Measurements from ENCODE around the gene DSG2. TPM values are rescaled to one million over a fixed set of nuclear protein-coding genes. Genes with fewer than 3 reads are reported as not detected.
"Not testable (repeated sequence)": the region's sequence is repeated elsewhere in the genome, so short reads cannot be mapped to it uniquely, and the experiment has no call there.

Gene DSG2
- 3.8 TPM for polyA plus RNA-seq (ENCODE audit: insufficient read length)

- DNase-seq: peak; percentile 51
Observed at GRCh38 chr18:31497836-31498573, at the start of gene DSG2. Gene DSG2, plus strand, starts transcription at chr18:31498177. Its CDS starts 75 bp downstream, at chr18:31498252.

DNA sequence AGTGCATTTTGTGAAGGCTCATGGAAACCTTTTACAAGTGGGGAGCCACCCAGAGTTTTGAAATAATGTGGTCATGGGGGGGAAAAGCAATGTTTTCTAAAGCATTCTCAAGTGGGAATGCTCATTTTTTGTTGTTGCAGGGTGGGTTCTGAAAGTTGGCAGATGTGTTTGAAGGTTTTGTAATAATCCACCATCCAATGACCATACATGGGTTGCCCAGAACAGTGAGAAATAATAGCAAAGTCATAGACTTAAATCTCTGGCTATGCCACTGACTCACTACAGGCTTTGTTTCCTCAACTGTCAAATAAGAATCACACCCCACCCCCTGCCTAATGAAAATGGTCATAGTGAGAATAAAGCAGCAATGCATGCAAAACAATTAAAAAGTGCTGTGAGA is 47.6 kb upstream of the DSG2 start:
- DNase-seq: no peak

GRCh38 chr18:31451625-31452024 is 46.4 kb upstream of the DSG2 start:
- no peak for DNase-seq

GRCh38 chr18:31454066-31454708 is 43.8 kb upstream of the DSG2 start:
- DNase-seq: no peak

DNA sequence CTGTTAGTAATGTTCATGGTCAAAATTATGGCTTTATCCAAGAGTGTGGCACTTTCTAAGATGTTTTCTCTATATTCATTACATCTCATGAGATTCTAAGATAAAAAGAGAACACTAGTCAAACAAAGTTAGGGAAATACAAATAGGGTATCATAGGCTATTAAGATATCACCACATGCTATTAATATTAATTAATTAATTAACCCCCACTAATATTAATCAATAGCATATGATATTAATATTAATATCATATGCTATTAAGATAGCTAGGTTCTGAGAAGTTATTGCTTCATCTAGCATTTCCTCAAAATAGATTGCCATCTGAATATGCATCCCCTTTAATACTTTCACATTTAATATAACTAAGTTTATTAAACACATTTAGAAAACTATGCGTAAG is 28.3 kb upstream of the DSG2 start:
- DNase-seq: no peak

DNA sequence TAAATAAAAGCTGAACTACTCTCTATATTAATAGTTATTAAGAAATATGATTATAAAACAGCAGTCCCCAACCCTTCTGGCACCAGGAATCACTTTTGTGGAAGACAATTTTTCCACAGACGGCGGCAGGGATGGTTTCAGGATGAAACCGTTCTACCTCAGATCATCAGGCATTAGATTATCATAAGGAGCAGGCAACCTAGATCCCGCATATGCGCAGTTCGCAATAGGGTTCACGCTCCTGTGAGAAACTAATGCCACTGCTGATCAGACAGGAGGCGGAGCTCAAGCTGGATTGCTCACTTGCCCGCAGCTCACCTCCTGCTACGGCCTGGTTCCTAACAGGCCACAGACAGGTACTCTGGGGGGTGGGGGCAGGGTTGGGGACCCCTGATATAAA is 19.3 kb upstream of the DSG2 start:
- DNase-seq: no peak

DNA sequence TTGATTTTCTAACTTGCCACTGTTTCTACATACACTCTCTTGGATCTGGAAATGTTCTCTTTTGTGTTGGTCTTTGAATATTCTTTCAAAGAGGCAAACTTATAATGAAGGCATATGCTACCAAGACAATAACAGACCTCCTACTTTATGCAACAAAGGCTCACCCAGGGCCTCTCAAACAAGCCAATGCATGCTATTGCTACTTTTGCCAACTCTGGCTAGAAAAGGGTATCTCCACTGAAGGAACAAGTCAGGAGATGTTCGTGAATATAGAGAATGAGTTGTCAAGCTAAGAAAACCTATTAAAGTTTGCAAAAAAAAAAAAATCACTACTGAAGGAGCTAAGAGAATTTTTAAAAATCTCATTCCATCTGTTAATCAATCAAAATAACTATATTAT is 15.9 kb upstream of the DSG2 start:
- DNase-seq: no peak

DNA sequence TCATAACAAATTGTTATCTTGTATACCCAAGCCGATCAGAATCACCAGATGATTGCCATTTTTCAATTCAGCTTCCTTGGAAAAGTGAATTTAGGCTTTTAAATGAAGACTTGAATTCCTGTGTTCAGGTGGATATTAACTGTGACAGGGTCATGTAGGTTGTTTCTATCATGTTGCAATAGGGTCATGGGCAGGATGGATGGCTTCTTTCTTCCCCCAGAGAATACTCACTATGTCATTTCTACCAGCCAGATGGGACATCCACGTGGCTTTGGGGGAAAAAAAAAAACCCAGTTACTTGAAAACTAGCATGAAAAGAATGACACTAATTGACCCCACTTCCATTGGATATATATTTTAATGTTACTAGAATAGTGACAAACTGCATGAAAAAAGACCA is 14.6 kb upstream of the DSG2 start:
- no peak for DNase-seq

- DNase-seq: no peak
Observed at GRCh38 chr18:31484461-31484860, 13.5 kb upstream of the DSG2 start.

GRCh38 chr18:31486165-31486564 is 11.8 kb upstream of the DSG2 start:
- DNase-seq: no peak

- DNase-seq: no peak
Observed at GRCh38 chr18:31487246-31488015, 10.5 kb upstream of the DSG2 start.

DNA sequence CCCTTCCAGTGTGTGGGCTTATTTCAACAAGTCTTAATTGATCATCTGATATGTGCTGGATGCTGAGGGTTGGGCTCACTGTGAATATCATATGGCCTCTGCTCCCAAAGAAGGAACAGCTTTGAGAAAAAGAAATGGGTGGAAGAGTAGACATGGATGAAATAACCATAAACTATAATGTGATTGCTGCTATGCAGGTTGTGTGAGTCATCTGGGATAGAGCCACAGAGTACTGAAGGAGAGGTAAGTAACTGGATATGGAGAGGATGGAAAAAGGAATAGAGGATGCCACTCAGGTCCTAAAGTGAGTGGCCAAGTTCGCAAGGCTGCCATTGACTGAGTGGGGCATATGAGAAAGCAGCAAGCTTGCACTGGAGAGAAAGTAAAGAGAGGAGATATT is 8.7 kb upstream of the DSG2 start:
- DNase-seq: no peak

- no peak for DNase-seq
Observed at GRCh38 chr18:31490387-31490786, 7.6 kb upstream of the DSG2 start.

- no peak for DNase-seq
Observed at GRCh38 chr18:31490833-31491232, 7.1 kb upstream of the DSG2 start.

DNA sequence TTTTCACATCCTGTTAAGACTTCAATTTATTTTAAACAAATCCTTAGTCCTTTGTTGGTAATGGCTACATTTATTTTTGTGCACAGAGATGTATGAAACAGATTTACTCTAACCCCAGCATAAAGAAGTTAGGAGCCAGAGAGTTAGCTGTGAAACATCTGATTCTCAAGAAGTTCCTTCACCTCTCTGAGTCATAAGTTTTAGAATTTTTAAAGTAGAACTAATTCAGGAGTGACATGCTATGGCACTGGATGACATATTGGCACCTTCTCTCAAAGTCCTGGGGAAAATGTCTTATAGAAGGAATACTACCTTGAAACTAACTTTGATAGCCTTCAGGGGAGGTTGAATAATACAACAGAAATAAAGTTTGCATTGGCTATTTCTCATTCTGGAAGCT is 6.4 kb upstream of the DSG2 start:
- no peak for DNase-seq

GRCh38 chr18:31492671-31493070 is 5.3 kb upstream of the DSG2 start:
- no peak for DNase-seq

DNA sequence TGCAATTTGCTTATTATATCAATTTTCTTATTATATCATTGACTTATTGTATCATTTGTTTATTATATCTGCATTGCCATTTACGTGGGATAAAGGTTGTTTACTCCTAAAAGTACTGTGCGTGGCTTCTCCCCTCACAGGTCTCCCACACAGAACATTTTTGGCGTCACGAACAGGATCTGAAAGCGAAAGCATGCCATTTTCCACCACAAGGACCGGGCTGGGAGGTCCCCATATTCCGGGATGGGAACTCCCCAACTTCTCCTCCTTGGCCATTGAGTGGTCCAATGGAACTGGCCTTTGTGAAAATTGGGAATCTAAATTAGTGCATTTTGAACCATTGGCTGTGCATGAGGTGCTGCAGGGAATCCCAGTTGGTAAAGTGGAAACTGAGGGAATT is 4.8 kb upstream of the DSG2 start:
- DNase-seq: no peak

DNA sequence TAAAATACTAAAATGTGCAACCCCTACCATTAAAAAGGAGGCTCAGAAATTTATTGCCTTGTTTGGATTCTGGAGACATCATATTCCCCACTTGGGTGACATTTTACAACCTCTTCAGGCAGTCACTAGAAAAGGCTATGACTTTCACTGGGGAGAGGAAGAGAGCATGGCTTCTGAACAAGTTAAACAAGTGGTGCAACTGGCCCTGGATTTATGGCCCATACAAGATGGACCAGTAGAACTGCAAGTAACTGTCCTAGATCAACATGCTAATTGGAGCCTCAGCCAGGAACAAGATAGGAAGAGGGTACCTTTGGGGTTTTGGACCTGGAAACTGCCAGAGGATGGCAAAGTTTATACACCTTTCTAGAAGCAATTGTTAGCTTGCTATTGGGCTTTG is 4.0 kb upstream of the DSG2 start:
- no peak for DNase-seq

- DNase-seq: not testable (repeated sequence)
Observed at GRCh38 chr18:31494705-31495244, 3.2 kb upstream of the DSG2 start.

GRCh38 chr18:31497404-31497835 is 557 bp upstream of the DSG2 start:
- DNase-seq: no peak

DNA sequence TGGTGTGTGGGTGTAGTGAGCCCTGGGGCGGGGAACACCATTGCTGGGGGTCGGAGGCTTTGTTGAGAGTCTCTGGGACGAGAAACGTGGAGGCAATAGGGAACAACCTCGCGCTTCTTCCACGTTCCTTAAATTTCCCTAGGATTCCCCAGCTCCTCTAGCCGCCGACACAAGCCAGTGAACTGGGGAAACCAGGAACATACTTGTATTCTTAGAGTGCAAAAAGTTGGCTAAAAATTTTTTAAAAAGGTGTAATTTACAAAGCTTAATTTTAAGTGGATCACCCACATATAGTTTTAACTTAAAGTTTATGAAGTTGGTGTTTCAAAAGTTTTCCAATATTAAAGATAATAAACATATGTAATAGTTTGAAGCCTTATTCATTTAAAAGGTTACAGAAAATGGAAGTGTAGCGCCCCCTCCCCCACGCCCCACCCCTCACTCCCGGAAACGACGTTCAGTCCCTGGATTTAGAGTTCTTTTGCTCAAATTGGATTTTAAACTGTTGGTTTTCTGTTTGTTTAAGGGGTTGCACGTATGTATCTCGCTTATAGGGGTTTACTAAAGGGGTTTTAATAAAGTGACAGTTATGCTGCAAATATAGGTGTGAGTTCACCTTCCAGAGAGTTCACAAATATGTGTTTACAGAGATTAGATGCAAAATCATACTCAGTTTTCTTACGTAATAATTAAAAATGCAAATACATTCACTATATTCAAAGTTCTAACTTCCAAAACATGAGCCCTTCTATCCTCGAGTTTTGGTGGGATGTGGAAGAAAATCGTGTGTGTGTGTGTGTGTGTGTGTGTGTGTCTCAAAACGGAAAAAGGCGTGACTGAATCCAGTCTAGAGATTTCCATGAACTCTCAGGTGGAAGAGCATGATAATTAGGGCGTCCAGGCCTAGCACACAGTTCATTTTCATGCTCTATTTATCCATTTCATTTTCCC is 872 bp downstream of the DSG2 start:
- DNase-seq: no peak

GRCh38 chr18:31500051-31500688 is 2.2 kb downstream of the DSG2 start:
- no peak for DNase-seq

All from hindlimb muscle (tissue), 1 donor.